ENCODE data around the gene SCAF1.

The SCAF1 gene

GRCh38 chr19:49667473-49667872 lies 25.5 kb downstream of the SCAF1 start:
- DNase-seq (ENCODE audit: low read depth): no peak

DNA sequence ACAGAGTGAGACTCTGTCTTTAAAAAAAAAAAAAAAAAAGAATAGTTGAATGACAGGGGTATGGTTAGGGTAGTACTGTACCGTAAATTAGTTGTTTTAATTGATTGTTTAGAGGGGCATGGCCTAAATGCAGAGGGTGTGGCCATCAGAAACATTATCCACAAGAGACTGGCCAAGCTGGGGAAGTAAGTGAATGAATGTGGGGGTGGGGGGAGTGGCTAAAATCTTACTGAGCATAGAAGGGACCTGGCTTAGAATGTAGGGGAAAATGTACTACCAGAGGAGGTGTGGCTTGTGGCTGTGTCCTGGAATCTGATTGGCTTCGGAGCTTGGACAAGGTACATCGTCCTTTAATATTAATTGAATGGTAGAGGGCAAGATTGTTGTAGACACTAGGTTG lies 27.5 kb downstream of the SCAF1 start:
- DNase-seq (ENCODE audit: low read depth): no peak

DNA sequence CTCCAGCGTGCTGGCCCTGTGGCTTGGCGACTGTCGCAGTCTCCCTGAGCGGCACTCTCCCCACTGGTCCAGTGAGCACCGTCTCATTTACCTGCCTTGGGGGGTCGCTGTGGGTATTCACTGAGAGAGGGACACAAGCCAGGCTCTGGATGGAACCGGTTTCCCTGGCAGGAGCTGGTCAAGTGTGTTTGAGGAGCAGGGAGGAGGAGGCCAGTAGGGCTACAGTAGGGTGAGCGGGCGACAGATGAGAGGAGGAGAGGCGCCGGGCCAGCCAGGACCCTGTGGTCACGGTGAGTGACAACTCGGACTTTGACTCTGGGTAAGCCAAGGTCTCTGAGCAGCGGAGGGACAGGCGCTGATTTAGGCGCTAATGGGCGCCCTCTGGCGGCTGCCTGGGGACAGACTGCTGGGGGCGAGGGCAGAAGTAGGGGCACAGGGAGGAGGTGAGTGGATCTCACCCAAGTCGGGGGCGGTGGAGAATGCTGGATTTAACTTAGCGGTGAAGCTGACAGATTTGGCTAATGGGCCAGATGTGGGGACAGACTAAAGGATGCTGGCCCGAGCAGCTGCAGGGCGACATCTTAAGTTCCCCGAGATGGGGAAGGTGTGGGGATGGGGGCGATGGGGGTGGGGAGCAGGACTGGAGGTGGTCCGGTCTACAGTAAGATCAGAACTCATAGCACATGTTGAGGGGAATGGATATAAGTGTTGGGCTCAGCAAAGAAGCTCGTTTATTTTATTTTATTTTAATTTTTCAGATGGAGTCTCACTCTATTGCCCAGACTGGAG lies 30.3 kb downstream of the SCAF1 start:
- DNase-seq (ENCODE audit: low read depth): peak; percentile 75

DNA sequence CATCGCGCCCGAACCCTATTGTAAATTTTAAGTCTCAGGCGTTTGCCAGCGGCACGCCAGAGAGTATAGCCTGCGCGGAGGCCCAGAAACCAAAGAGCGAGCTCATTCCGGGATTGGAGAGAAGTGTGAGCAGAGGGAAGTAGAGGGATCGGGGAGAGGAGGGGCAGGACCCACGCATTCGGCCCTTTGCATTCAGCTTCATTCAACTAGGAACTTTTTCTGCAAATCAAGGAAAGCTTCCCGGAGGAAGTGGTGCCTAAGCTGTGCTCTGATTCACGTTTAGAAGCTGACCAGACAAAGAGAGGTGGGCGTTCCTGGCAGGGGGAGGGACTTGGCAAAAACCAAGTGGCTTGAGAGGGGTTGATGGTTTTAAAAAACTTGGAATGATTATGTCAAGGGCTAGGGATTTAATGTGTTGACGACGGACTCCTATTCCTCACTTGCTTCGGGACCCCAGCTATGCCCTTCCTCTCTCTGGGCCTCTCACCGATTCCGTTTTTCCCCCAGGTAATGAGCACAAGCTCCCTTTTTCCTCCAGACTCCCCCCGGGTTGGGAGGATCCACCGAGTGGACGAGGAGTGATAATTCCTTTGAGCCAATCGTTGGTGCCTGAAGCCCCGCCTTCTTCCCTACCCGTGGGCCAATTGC lies 34.3 kb downstream of the SCAF1 start:
- DNase-seq (ENCODE audit: low read depth): no peak

- peak; percentile 94 for DNase-seq (ENCODE audit: low read depth)
Measured at GRCh38 chr19:49676784-49677230, 34.8 kb downstream of the SCAF1 start.

GRCh38 chr19:49677231-49677900 lies 35.4 kb downstream of the SCAF1 start, which contains the start of gene PRMT1:
Gene PRMT1 (plus strand): TSS chr19:49677271. CDS start chr19:49677281, 10 bp downstream.
- DNase-seq (ENCODE audit: low read depth): no peak

DNA sequence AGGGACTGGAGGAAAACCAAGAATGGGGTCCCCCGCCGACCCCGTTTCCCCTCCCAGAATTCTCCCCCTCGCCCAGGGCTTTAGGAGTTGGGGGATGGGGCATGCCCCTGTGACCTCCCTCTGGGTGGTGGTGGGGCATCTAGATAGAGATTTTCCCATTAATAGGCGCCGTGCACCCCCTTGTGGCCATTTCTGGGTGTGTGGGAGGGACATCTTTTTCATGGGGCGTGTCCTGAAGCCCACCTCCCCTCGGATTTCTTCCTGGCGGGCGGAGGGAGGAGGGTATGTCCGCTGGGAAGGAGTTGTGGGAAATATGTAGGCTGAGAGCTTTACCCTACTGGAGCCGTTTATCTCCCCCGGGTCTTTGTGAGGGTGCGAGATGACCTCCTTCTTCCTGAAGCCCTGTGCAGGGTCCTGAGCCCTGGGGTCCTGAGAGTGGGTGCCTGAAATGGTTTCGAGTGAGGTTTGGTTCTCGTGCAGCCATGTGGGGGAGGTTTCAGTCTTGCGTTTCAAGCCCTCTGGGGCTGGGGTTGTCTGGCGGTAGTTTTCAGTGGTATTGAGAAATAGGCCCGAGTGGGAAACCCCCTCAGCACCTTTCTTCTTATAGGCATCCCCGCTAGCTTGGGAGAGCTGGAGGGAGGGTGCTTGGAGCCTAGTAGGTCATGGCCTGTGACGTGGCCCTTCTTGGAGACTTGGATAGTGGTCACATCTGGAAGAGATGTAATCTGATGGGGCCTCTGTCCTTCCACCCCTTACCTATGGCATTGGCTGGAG lies 36.1 kb downstream of the SCAF1 start:
- peak; percentile 80 for DNase-seq (ENCODE audit: low read depth)

DNA sequence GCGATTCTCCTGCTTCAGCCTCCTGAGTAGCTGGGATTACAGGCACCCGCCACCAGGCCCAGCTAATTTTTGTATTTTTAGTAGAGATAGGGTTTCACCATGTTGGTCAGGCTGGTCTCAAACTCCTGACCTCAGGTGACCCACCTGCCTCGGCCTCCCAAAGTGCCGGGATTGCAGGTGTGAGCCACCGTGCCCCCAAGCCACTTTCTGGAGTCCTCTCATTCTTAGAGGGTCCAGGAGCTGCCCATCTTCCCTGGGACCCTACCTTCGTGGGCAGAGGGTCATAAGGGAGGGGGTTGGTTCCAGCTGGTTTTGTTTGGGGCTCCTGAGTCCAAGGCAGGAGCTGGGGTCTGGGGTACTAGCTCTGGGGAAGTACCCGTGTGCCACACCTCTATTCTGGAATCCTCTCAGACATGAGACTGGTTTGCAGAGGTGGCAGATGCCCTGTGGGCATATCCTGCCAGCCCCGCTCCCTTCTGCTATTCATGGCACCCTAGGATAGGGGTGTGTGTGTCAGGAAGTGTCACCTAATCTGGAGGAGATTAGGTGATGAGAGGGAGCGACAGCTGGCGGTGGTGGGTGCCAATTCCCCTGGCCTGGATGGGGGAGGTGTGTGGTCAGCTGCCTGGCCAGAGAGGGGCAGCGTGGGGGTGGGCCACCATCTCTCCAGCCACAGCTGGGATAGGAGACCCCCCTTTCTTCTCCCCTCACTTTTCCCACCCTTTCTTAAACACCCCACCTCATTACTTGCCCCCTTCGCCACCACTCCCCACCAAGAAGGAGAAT lies 37.2 kb downstream of the SCAF1 start:
- DNase-seq (ENCODE audit: low read depth): no peak

GRCh38 chr19:49679771-49680413 lies 37.9 kb downstream of the SCAF1 start:
- no peak for DNase-seq (ENCODE audit: low read depth)

DNA sequence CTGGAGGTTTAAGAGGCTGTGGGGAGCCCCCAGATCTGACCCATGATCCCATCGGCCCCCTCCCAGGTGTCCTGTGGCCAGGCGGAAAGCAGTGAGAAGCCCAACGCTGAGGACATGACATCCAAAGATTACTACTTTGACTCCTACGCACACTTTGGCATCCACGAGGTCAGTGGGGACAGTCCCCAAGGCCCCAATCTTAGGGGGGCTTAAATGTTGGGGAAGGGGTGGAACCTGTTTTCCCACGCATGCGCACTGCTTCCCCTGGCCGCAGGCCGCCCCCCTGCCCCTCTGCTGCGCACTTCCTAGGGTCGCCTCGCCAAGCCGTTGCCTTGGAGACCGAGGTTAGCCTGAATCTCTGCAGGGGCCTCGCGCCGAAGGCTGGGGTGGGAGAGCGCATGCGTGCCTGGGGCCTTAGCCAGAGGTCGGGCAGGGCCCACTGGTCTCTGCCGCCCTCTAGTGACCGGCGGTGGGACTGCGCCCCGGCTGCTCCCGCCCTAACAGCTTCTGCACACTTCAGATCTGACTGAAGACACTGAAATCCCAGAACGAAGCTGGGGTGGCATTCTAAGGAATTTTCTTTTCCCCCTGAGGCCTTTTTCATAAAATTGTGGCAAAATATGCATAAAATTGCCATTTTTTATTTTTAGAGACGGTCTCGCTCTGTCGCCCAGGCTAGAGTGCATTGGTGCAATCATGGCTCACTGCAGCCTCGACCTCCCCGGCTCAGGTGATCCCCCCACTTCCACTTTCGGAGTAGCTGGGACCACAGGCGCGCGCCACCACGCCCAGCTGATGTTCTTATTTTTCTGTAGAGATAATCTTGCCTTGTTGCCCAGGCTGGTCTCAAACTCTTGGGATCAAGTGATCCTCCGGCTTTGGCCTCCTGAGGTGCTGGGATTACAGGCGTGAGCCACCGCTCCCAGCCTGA lies 38.7 kb downstream of the SCAF1 start:
- peak; percentile 95 for DNase-seq (ENCODE audit: low read depth)

DNA sequence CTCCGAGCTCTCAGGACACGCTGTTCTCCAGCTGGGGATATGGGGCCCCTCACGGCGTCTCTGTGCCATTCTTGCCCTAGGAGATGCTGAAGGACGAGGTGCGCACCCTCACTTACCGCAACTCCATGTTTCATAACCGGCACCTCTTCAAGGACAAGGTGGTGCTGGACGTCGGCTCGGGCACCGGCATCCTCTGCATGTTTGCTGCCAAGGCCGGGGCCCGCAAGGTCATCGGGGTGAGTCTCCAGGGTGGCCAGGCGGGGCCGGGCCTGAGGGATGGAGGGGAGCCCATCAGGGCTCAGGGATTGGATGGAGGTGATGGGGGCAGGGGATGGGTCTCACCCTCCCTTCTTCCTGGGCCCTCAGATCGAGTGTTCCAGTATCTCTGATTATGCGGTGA lies 39.8 kb downstream of the SCAF1 start:
- DNase-seq (ENCODE audit: low read depth): no peak

DNA sequence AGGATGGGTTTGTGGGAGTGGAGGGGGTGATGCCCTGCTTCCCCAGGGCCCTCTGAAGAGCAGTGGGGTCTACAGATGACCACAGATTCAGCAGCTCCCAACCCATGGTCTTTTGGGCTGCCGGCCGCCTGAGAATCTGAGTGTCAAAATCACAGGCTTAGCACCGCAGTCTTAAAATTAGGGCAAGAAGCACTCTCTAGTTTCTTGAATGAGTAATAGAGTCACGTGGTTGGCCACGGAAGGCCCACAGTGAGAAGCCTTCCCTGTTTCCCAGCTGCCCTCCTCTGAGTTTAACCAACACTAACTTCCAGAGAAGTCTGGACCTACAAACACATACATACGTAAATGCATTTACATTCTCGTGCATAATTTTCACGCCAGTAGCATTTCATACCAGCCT lies 40.3 kb downstream of the SCAF1 start:
- no peak for DNase-seq (ENCODE audit: low read depth)

GRCh38 chr19:49683814-49684250 lies 41.8 kb downstream of the SCAF1 start:
- DNase-seq (ENCODE audit: low read depth): no peak

GRCh38 chr19:49684251-49684982 lies 42.4 kb downstream of the SCAF1 start:
- DNase-seq (ENCODE audit: low read depth): no peak

- no peak for DNase-seq (ENCODE audit: low read depth)
Measured at GRCh38 chr19:49684983-49685553, 43.1 kb downstream of the SCAF1 start.

GRCh38 chr19:49685845-49686332 lies 43.9 kb downstream of the SCAF1 start:
- DNase-seq (ENCODE audit: low read depth): no peak

DNA sequence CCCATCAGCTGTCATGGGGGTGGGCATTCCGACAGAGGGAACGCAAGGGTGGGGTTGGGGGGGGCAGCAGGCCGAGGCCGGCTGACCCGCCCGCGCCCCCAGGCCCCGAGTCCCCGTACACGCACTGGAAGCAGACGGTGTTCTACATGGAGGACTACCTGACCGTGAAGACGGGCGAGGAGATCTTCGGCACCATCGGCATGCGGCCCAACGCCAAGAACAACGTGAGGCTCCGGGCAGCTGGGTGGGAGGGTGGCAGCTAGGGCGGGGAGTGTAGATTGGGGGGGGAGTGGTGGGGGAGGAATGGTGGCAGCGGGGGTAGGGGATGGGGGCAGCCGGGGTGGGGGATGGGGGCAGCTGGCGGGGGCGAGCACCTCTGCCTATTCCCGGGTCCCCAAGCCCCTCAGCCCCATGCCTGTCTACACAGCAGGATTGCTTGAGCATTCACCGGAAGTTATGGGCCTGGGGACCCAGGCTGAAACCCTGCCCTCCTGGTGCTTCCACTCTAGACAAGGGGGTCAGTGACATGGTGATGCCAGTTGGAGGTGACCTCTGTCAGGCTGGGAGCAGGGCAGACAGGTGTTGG lies 44.6 kb downstream of the SCAF1 start:
- no peak for DNase-seq (ENCODE audit: low read depth)

- no peak for DNase-seq (ENCODE audit: low read depth)
Measured at GRCh38 chr19:49687150-49687549, 45.1 kb downstream of the SCAF1 start.

Measured in activated T-cell treated with anti-CD3 and anti-CD28 coated beads for 1 hour (primary cell).